Keratinocyte (primary cell): Measurements from ENCODE around the gene CCDC92B.

Experiments
- CTCF ChIP-seq, 3 experiments: IDR thresholded peaks in 1 of 3; conservative IDR thresholded peaks in 1 of 3; optimal IDR thresholded peaks in 1 of 3; 2 replicates in 2 of 3; 3 replicates in 1 of 3; pipeline versions ENCODE3 to v1.5.1; 2011; ENCODE audit warnings: low read length in 3 of 3, mild to moderate bottlenecking in 3 of 3, moderate library complexity in 2 of 3, control low read depth in 1 of 3, inconsistent platforms in 1 of 3; ENCODE audit not compliant: insufficient read depth in 2 of 3; ENCODE audit errors: extremely low read depth in 1 of 3
- EZH2 ChIP-seq: IDR thresholded peaks from one replicate; pipeline ENCODE4 v1.6.1; 2012; ENCODE audit warnings: inconsistent platforms, mild to moderate bottlenecking, low read length, moderate library complexity

GRCh38 chr17:2716649-2717048 lies 32.8 kb downstream of the CCDC92B start:
- no peak for TF ChIP-seq CTCF (optimal IDR thresholded peaks at IDR 0.05 in 1 of 3, IDR thresholded peaks at IDR 0.05 in 1 of 3, conservative IDR thresholded peaks at IDR 0.05 in 1 of 3; ENCODE audit: extremely low read depth in 1 of 3, insufficient read depth in 2 of 3, low read length in 3 of 3)
- no peak for TF ChIP-seq EZH2
